H4 (cell line): ENCODE results near the gene SLCO1B3. TPM values are rescaled to one million over a fixed set of nuclear protein-coding genes. Genes with fewer than 3 reads are reported as not detected.
A peak's percentile ranks its signal among the peaks of the same experiment; 100 is the strongest.

ENCODE experiments used
- DNase-seq: peaks from one replicate; pipeline ENCODE4 v3.0.0-alpha.2; 2015; ENCODE audit warnings: low spot score
- total RNA-seq: library from RNA; depleted of rRNA; stranded (reverse); fragments of >200 nt; shearing (Covaris generic); gene quantifications from 2 replicates; pipeline ENCODE4 v1.2.3, GENCODE V29; 2014; rRNA removed

Gene SLCO1B3
- total RNA-seq, 1 experiment from 2014 or later = 2.6 TPM

GRCh38 chr12:20885116-20885515 is 74.6 kb downstream of the SLCO1B3 start:
- no peak for DNase-seq

GRCh38 chr12:20885552-20885951 is 75.0 kb downstream of the SLCO1B3 start:
- no peak for DNase-seq

GRCh38 chr12:20917269-20917668 is 106.8 kb downstream of the SLCO1B3 start:
- DNase-seq = no peak

- no peak for DNase-seq
Measured at GRCh38 chr12:20917819-20918218, 107.3 kb downstream of the SLCO1B3 start.

- no peak for DNase-seq
Measured at GRCh38 chr12:20931894-20932293, 121.4 kb downstream of the SLCO1B3 start.

- DNase-seq = peak; percentile 6
Measured at GRCh38 chr12:20946732-20947131, 136.2 kb downstream of the SLCO1B3 start.

GRCh38 chr12:20950248-20950647 is 139.7 kb downstream of the SLCO1B3 start:
- peak; percentile 9 for DNase-seq

- DNase-seq = no peak
Measured at GRCh38 chr12:20963303-20963702, 152.8 kb downstream of the SLCO1B3 start.

GRCh38 chr12:20963762-20964161 is 153.3 kb downstream of the SLCO1B3 start:
- no peak for DNase-seq

Other genes with a start within 250 kb of the SLCO1B3 start
- 0.04 TPM in 1 of 2 replicates, not detected in the other for gene SLCO1C1, start 115.4 kb upstream of the SLCO1B3 start, total RNA-seq